Smooth muscle cell of the brain vasculature (primary cell): ENCODE results near the gene LY86.

Experiments
- DNase-seq: peaks from one replicate; pipeline ENCODE4 v3.0.0-alpha.2; 2012; ENCODE audit warnings: low read depth, low spot score

LY86 gene

GRCh38 chr6:6623553-6623952, 35.0 kb downstream of the LY86 start:
- no peak for DNase-seq

DNA sequence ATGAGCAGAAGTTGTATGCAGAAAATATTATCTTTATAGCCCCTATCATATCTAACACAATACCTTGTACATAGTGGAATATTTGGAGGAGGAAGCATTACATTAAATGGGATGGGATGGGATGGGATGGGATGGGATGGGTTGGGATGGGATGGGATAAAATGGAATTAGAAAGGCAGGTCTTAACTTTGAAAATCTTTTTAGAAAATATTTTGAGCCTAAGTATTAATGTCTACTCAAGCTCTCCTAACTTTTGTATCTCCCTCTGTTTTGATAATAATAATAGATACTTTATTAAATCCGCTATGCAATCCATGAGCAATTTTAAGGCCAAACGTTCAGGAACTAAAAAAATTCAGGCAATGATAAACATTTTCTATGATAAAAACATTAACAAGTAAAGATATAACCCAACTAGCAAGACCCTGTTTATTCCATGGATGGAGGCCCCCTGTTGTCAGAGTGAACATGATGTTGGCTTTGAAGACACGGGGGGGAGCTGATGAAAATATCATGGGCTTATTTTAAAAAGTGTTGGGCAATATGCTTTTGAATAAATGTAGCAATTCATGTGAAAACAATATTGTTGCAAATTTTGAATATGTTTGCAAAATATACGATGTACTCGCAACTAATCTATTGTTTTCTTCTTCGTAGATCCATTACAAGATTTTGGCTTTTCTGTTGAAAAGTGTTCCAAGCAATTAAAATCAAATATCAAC, 35.9 kb downstream of the LY86 start:
- no peak for DNase-seq

GRCh38 chr6:6626187-6626586, 37.7 kb downstream of the LY86 start:
- no peak for DNase-seq

- DNase-seq: no peak
These were observed 40.9 kb downstream of the LY86 start for GRCh38 chr6:6629402-6629801.

GRCh38 chr6:6631053-6631452, 42.5 kb downstream of the LY86 start:
- DNase-seq: no peak

DNA sequence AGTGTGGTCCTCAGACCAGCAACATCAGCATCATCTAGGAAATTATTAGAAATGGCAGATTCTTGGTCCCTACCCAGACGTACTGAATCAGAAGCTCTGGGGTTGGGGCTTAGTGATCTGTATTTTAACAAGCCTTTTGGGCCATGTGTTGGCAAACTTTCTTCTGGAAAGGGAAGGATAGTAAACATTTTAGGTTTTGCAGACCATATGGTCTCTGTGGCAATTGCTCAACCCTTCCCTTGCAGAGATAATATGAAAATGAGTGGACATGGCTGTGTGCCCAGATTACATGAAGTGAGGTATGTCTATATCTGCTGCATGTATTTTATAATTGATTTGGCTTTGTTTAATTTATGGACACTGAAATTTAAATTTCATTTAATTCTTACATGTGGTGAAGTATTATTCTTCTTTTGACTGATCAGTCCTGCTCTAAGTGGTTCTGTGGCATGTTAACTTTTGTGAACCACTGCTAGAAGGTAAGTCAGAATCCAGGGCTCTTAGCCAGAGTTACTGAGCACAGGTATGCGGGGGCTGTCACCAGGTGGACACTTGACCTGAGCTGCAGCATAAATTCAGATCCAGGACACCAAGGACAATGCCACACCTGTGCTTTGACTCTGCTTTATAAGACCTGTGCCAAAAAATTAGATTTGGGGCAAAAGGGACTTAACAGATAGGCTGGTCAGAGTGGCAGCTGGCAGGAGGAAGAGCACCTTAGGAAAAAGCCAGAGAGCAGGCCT, 43.2 kb downstream of the LY86 start:
- no peak for DNase-seq

GRCh38 chr6:6633898-6634734, 45.6 kb downstream of the LY86 start:
- no peak for DNase-seq

GRCh38 chr6:6634735-6635075, 46.2 kb downstream of the LY86 start:
- DNase-seq: no peak

- DNase-seq: no peak
These were observed 46.8 kb downstream of the LY86 start for GRCh38 chr6:6635291-6635690.

DNA sequence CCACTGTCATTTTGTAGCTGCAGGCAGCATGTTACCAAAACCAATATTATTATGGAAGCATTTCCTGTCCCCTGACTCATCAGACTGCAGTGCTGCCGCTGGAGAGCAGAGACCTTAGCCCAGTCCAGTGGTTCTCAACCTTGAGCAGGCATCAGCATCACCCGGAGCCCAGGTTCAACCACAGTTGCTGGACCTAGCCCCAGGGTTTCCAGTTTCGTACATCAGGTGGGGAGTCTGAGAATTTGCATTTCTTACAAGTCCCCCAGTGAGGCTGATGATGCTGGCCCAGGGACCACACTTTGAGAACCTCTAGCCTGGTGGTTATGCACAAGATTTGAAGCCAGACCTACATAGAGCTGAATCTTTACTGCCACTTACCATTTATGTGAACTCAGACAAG, 47.3 kb downstream of the LY86 start:
- DNase-seq: no peak

DNA sequence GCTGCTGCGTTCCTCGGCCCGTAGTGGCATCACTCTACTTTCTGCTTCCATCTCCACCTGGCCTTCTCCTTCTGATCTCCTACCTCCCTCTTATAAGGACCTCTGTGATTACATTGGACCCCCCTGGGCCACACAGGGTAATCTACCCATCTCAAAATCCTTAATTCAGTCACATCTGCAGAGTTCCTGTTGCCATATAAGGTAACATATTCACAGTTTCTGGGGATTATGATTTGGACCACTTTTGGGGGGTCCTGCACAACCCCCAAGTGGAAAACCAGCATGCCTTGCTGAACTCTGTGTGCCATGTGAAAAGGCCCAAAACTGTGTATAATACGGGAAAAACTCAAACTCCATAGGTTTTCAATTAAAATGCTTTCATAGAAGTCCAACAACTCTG, 51.1 kb downstream of the LY86 start:
- no peak for DNase-seq

DNA sequence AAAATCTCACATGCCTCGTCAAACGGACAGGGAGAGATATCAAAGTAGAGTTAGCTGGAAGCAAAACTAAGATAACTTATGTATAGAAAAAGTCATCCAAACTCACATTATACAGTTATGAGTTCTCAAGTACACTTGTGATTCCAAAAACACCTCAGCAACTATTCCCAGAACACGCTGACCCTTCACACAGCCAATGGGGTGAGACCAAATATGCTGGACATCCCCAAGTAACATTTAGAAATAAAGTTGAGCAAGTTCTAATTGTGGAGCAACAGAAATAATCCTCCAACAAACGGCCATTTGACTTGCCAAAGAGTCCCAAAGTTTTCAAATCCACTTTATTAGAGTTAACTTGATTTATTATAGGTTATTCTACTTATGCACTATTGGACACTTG, 52.4 kb downstream of the LY86 start:
- DNase-seq: no peak

GRCh38 chr6:6643398-6643797, 54.9 kb downstream of the LY86 start:
- DNase-seq: no peak

DNA sequence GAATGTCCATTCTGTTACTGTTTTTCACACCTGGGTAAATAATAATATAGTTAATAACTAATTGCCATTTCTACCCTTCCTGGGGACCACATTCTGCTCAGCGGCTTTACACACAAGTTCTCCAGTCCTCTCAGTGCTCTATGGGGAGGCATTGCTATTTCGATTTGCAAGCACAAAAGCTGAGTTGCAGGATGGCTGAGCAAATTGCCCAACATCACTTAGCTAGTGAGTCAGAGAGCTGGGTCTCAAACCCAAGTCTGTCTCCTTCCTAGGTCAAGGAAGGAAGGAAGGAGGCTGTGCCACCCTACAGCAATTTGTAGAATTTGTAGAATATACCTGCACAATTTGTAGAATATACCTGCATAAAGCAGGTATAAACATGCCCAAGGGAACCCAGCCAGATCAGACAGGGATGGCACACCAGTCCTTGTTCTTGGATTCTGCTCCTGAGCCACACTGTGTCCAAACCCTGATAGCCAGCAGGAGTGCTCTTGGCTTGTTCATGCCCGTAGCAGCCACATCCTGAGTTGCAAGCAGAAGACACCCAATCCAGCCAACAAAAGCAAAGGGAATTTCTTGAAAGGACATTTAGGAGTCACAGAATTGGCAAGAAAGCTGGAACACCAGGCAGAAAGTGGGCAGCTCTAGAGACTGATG, 56.9 kb downstream of the LY86 start:
- no peak for DNase-seq

DNA sequence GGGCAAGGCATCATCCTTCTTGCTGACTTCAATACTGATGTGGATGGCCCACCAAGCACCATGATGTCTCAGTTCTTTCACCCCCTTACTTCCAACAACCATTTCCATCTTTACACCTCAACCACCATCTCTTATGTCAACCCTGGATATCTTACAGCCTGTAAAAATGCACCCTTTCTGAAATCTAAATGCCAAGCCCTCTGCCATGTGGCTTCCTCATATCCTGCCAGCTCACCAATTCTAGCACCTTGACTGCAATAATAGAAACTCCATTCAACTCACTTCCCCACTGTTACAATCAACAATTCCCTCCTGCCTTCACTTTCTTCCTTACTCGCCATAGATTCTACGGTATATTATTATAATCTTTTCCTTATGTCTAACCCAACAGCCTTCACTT, 57.9 kb downstream of the LY86 start:
- no peak for DNase-seq

- no peak for DNase-seq
These were observed 58.3 kb downstream of the LY86 start for GRCh38 chr6:6646859-6647258.

GRCh38 chr6:6648692-6649343, 60.3 kb downstream of the LY86 start:
- DNase-seq: no peak

GRCh38 chr6:6649824-6650349, 61.4 kb downstream of the LY86 start:
- DNase-seq: no peak

DNA sequence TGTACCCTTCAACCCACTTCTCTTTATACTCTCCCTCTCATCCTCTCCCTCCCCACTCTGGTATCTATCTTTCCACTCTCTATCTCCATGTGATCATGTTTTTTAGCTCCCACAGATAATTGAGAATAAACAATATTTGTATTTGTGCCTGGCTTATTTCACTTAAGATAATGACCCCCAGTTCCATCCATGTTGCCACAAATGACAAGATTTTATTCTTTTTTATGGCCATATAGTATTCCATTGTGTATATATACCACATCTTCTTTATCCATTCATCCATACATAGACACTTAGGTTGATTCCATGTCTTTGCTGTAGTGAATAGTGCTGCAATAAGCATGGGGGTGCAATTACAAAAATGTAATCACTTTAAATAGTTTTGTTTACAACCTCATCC, 62.3 kb downstream of the LY86 start:
- DNase-seq: no peak

GRCh38 chr6:6651335-6651734, 62.8 kb downstream of the LY86 start:
- DNase-seq: no peak

GRCh38 chr6:6652932-6653331, 64.4 kb downstream of the LY86 start:
- no peak for DNase-seq
